GM10248 (cell line): ENCODE measurements around the gene SDS.
A peak's percentile ranks its signal among the peaks of the same experiment; 100 is the strongest.

ENCODE experiments used
- CTCF ChIA-PET: fragments of 300-600 bp; sonication (Branson Sonifier 250); formaldehyde crosslinking; extraction: SDS; loops from one replicate; lab custom pipeline; 2021; ENCODE audit warnings: antibody characterized with exemption; lab: Yijun Ruan, JAX
- POLR2A ChIA-PET: fragments of 350-650 bp; sonication (Branson Sonifier 250); formaldehyde crosslinking; extraction: SDS; loops from one replicate; lab custom pipeline; 2020; ENCODE audit warnings: antibody characterized with exemption; lab: Yijun Ruan, JAX
- DNase-seq: peaks from one replicate; pipeline ENCODE4 v3.0.0; 2012; ENCODE audit errors: extremely low spot score
- CTCF ChIP-seq: IDR thresholded peaks from 2 replicates; pipeline ENCODE4 v1.5.1; 2012; ENCODE audit warnings: mild to moderate bottlenecking, low read depth; ENCODE audit errors: extremely low read depth, missing control alignments, control extremely low read depth

SDS gene

GRCh38 chr12:113373440-113373839 is 30.2 kb downstream of the SDS start:
- TF ChIP-seq CTCF = no peak
- ChIA-PET CTCF (no interaction called here), POLR2A (no interaction called here)
- DNase-seq = no peak

GRCh38 chr12:113372371-113372770 is 31.3 kb downstream of the SDS start:
- TF ChIP-seq CTCF = no peak
- POLR2A ChIA-PET = no interaction called here
- no peak for DNase-seq
- CTCF ChIA-PET = no interaction called here

- no peak for DNase-seq
- no peak for TF ChIP-seq CTCF
- POLR2A ChIA-PET = no interaction called here
- CTCF ChIA-PET = no interaction called here
Observed at GRCh38 chr12:113371808-113372207, 31.9 kb downstream of the SDS start.

DNA sequence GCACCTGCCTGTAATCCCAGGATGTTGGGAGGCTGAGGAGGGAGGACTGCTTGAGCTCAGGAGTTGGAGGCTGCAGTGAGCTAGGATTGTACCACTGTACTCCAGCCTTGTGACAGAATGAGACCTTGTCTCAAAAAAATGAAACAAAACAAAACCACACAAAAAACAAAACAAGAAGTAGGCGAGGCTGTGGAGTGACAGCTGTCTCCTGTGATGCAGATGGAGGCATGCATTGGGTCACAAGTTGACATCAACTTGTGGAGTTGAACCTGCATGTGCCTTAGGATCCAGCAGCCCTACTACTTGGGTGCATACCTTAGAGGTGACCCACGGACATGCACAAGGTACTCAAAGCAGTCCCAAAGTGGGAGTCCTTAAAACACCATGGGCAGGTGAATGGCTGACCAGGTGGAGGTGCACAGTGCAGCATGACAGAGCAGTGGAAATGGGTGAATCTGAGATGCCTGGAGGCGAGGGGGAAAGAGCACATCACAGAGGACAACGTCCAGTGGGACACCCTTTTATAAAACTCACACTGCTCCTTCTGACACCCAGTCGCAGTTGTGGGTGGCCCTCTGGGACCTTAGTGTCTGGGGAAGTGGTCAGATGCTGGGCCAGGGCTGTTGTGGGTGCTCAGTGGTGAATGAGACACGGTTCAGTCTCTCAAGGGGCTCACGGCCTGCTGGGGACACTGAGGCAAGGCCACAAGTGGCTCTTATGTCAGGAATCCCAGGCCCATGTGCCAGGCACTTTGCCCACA is 32.6 kb downstream of the SDS start:
- peak; percentile 29 for DNase-seq
- POLR2A ChIA-PET = no interaction called here
- CTCF ChIA-PET = interaction anchor here (0.8 to 1.0 kb wide), 2 partner anchors 11 kb away, joined by 3 read pairs; no protein-coding TSS in a partner anchor
- TF ChIP-seq CTCF = no peak

DNA sequence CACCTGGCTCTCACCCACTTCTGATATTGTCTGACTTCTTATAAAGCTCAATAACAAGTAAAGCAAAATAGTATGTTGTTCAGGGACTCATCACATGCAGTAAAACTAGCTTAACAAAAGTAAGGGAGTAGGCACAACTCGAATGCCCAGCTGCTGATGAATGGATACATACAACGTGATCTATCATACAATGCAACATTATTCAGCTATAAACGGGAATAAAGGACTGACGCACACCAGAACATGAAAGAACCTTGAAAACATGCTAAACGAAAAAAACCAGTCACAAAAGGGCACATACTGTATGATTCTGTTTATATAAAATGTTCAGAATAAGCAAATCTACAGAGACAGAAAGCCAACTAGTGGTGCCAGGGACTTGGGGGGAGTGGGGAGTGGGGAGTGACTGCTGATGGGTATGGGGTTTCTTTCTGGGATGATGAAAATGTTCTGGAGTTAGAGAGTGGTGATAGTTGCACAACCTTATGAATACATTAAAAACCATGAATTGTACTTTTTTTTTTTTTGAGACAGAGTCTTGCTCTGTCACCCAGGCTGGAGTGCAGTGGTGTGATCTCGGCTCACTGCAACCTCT is 34.2 kb downstream of the SDS start:
- TF ChIP-seq CTCF = no peak
- no peak for DNase-seq
- POLR2A ChIA-PET = no interaction called here

GRCh38 chr12:113368331-113368730 is 35.4 kb downstream of the SDS start:
- no peak for DNase-seq
- ChIA-PET POLR2A (no interaction called here), CTCF (interaction anchor here (1.1 to 1.3 kb wide), 2 partner anchors 36 to 49 kb away, joined by 3 read pairs; no protein-coding TSS in a partner anchor)
- no peak for TF ChIP-seq CTCF

More for the DNA sequence above, 34.2 kb downstream of the SDS start:
- CTCF ChIA-PET = no interaction called here
